H4 (cell line): ENCODE measurements around the gene CNOT3. TPM values are rescaled to one million over a fixed set of nuclear protein-coding genes. Genes with fewer than 3 reads are reported as not detected.
A peak's percentile ranks its signal among the peaks of the same experiment; 100 is the strongest.

Experiments used
- DNase-seq: peaks from one replicate; pipeline ENCODE4 v3.0.0-alpha.2; 2015; ENCODE audit warnings: low spot score
- total RNA-seq: library from RNA; depleted of rRNA; stranded (reverse); fragments of >200 nt; shearing (Covaris generic); gene quantifications from 2 replicates; pipeline ENCODE4 v1.2.3, GENCODE V29; 2014

The CNOT3 gene
- total RNA-seq, 1 experiment from 2014 or later: 27.5 TPM

DNA sequence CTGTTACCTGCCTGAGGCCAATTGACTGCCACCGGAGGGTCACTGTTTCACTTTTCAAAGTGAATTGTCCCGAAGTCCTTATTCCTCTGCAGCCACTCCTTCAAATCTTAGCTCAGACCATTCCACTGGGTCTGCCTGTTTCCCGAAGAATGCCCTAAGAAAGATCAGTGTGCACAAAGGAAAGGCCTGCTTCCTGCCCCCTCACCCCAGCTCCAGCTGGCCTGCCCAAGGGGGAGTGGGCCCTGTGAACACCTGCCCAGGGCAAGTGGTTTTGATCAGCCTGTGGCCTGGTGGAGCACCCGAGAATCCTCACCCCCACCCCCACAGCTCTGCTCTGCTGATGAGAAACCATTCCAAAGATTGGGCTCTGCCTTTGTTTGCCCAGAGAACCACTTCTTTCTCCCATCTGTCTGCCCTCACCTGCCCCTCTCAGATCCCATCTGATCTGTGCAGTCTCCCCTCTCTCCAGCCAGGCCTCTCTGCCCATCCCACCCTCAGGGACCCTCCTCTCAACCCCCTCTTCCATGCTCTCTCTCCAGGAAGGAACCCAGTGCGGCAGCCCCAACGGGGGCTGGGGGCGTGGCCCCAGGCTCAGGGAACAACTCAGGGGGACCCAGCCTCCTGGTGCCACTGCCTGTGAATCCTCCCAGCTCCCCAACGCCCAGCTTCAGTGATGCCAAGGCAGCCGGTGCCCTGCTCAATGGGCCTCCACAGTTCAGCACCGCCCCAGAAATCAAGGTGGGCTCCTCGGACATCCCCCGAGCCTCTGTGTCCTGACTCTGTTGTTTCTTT, 11.7 kb downstream of the CNOT3 start:
- no peak for DNase-seq

DNA sequence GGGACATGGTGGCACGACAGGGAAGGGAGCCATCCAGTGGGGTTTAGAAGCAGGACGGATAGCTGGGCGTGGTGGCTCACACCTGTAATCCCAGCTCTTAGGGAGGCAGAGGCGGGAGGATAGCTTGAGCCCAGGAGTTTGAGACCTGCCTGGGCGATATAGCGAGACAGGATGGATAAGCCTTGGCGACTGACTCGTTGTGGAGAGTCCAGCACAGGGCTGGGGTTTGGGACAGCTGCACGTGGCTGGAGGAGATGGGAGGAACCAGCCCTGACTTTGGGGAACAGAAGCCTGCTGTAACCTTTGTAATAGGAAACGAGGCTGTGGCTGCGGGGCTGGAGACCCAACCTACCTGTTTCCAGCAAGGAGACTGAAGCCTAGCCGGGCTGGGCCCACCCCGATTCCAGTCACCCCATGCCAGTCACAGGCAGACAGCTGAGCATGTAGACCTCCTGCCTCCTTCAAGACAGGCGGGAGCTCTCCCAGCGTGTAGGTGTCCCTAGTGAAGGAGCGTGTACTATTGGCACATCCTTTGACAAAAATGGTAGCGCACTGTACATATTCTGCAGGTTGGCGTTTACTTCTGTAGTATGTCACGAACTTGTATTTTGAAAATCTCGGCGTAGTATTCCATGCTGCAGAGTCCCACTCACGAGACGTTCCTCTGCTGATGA, 13.9 kb downstream of the CNOT3 start:
- no peak for DNase-seq

DNA sequence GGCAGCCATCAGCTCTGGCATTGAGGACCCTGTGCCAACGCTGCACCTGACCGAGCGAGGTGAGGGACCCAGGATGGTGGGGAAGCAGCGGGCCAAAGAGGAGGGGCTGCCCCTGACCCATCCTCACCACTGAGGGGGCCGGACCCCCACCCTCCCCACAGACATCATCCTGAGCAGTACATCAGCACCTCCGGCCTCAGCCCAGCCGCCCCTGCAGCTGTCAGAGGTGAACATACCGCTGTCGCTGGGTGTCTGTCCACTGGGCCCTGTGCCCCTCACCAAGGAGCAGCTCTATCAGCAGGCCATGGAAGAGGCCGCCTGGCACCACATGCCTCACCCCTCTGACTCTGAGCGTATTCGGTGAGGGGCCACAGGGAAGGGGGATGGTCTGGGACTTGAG, 14.7 kb downstream of the CNOT3 start:
- DNase-seq: no peak

DNA sequence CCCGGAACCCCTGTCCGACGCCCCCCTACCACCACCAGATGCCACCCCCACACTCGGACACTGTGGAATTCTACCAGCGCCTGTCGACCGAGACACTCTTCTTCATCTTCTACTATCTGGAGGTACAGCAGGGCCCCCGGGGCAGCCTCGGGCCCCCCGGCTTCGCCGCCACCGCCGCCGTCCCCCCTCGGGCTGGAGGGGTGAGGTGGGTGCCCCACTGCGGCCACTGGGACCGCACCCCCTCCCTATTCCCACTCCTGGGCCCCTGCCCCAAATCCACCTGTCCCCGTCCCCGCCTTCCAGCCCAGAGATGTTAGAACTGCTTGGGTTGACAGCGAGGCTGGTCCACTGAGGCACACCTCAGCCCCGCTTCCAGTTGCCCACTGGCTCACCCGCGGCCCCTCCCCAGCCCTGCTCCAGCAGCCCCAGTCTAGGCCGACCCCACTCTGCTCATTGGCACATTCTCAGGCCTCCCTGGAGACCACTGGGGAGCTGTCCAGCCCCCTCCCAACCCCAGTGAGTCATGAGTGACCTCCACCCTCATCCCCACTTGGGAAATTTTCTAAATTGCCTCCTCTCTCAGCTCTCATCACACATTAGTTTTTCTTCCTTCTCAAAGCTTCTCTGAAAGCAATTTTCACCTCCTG, 15.4 kb downstream of the CNOT3 start:
- no peak for DNase-seq

DNA sequence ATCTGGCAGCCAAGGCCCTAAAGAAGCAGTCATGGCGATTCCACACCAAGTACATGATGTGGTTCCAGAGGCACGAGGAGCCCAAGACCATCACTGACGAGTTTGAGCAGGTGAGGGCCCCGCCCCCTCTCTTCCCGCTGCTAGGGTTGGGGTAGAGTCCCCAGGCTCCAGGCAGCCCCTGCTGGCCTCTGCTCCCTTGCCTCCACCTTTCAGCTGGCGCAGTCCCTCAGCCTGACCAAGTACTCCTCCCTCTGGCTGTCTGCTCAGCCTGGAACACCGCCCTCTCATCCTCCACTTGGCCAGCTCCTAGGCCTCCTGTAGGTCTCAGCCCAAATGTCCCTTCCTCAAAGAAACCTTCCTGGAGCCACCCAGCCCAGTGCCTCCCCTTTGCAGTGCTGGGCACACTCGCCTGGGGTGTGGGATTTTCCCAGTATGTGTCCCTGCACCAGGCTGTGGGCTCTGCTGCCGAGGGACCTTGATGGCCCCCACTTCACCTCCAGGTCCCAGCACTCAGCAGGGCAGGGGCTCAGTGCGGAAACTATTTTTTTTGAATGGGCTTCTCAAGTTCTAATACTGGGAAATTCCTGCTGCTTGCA, 16.3 kb downstream of the CNOT3 start:
- no peak for DNase-seq

DNA sequence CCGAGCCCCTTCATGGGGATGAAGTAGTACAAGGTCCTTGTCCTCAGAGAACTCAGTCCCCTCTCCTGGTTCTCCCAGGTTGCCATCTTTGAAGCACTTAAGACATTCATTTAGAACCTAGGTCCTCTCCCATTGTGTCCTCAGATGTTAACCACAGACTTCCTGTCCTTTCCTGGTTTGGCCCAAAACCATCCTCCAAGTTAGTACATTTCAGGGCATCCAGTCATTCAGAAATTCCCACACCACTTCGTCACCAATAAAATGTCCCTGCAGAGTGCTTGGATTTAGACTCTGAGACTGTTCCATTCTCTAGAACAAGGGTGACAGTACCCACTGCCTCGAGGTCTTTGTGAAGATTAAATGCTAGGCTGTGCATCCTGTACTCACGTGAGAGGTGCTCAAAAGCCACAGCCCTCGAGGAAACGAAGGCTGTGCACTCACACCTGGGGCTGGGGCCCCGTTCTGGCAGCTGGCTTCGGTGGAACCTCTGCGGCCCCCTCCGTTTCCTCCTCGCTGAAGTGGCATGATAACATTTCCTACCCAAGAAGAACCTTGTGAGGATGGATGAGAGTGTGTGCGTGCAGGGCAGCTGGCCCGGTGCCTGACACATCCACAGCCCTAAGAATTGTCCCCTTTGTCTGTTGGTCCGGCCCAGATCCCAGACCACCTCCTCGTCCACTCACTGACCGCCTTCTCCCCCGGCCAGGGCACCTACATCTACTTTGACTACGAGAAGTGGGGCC, 17.2 kb downstream of the CNOT3 start:
- no peak for DNase-seq

DNA sequence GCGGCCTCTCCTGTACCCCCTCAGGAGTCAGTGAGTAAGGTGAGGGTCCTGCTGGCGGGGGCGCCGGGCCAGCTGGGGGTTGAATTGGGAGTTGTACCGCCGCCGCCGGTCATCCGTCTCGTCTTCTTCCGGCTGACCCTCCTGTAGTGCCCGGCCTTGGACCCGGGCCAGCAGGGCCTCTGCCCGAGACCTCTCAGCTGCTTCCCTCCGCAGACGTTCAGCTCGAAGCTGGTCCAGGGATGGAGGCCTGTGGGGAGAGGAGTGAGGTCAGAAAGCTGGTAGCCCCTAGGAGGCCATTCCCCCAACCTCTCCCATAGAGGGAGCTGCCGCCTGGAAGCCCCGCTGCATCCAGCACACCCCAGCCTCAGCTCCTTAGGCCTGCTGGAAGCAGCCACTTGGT, 18.1 kb downstream of the CNOT3 start:
- no peak for DNase-seq

DNA sequence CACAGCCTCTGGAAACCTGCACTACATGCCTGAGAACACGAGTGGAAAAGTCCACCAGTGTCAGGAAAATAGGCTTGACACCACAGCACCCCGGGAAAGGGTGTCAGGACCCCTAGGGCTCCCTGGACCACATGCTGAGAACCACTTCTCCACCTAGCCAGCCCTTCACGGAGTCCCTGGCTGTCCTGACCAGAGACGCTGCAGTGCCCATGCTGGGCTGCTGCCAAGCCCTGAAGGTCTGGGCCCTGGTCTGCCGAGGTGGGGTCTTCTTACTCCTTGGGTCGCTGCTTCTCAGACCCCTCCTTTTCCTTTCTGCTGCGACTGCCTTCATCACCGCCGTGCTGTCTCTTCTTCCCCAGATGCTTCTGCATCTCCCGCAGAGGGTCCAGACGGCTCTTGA, 18.9 kb downstream of the CNOT3 start:
- DNase-seq: no peak

DNA sequence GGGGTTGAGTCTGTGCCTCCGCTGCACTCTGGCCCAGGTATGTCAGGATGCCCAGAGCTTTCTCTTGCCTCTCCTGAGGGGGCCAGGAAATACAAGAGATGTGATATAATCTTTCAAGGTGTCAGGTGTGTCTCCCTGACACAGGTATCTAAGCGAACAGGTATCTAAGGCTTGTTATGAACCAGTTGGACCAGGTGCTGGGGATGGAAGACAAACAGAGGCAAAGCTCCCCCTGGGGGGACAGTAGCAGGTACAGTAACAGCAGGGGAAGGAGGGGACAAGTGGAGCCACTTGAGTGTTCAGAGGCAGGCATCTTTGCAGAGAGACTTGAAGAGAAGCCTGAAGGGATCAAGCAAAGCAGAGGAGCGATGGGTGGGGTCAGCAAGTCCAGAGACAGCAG, 19.4 kb downstream of the CNOT3 start:
- DNase-seq: no peak

DNA sequence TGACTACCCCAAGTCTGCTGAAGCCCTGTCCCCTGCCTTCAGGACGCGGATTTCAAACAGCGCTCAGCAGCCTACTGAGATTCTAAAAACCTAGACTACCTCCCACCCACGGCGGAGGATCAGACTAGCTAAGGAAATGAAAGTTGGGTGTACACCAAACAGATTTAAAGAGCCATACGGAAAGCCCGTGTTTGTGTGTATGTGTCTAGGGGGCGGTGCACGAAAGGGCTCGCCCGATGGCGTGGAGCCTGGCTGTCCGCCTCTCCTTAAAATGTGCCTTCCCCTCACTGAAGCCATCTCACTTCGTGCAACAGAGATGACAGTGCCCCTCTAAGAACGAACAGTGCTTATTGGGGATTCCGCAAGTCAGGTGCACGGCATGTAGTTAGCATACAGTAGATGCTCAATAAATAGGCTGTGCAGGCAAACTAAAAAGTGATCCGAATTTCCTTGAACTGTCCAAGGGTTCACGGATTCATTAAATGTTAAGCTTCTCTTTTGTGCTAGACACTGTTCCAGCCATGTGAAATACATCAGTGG, 21.3 kb downstream of the CNOT3 start:
- no peak for DNase-seq

DNA sequence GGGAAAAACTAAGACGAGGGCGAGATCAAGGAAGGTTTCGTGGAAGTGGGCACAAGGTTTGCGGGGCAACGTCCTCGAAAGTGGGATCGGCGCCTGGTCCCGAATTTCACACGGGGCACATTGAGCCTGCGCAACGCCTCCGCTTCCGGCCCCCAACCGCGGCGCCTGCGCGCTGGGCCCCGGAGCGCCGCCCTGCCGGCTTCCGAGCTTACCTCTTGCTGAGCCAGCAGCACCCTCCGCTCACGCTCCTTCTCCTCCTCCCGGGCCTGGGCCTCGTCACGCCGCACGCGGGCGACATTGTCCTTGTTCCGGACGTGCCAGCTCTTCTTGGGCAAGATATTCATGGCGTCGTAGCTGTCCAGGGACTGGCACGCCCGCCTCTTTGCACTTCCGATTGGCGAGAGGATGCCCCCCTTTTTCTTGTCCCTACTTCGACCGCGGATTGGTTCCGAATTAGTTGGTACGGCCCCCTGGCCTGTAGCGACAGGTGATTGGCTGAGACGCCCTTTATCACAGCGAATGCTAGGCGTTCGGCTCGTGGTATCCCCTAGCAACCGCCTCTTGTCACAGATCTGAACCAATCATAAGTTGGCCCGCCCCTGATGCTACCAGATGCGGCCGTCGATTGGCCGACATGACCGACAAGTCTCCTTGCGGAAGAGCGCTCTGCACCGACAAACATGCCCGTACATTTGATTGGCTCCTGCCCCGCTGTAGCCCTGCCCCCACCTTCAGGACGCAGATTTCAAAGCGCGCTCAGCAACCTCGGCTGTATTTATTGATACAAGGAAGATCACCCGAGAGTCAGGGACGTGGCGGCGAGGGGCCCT, 22.0 kb downstream of the CNOT3 start, which contains the start of gene LENG1:
LENG1 (minus strand) TSS at position 370 of the 830 bp plus-strand sequence; CDS start at position 344, 26 bp downstream.
- DNase-seq: peak; percentile 100

DNA sequence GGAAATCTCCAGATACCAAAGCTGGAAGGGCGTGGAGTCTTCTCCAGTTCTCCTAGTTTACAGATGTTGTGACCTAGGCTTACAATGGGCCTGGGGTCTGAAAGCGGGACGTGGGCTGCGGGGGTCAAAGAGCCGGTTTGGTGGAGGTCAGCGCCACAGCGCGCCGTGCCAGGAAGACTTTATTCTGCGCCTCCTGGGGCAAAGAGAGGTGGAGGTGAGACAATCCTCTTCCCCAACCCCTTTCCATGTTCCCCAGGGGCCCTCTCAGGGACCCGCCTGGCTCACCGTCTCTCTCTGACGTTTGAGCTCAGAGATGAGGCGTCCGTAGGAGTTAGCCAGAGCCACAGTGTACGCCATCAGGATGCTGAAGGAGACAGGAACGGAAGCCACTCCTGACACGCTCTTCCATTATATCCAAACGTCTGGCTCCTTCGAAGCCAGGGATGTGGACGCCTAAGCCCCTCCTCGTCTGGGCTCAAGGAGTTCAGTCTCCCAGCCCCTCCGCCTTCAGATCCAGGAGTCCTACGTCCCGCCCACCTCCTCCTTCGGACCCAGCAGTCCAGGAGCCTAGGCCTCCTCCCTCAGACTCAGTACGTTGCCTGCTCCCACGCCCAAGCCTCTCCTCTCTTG, 22.7 kb downstream of the CNOT3 start:
- DNase-seq: no peak

DNA sequence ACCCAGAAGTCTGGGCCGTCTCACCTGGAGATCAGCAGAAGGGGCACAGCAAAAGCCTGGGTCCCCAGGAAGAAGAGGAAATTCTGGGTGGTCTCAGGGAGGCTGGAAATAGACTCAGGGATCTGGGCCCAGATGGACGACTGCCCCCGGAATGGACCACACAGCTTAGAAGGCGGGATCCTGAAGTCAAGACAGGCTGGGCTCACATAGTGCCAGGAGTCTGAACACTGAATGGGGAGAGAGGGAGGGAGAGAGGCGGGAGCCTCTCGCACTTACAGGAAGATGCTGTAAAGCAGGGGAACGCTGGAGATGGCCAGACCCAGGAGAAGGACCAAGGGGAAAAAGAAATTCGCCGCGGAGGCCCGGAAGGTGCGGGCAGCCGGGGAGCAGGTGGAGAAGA, 23.3 kb downstream of the CNOT3 start:
- no peak for DNase-seq

DNA sequence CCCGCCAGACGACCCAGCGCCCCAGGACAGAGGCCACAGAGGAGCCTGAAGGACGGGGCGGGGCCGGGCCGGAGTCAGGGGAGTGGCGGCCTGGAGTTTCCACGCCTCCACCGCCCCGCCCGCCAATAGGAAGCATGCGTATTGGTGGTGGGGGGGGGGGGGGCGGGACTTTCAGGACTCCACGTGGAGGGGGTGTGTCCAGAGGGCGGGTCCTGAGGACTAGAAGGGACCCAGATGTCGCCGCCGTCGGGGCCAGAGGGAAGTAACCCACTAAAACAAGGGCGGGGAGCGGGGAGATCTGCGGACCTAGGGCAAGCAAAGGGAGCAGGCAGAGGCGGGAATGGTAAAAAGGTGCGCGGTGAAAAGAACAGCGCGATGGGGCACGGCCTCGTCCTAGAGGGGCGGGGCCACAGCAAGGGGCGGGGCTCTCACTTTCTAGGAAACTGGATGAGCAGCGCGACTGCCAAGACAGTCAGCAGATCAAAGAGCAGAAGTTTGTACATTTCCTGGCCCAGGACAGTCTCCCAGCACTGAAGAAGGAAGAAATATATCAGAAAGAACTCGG, 24.8 kb downstream of the CNOT3 start:
- no peak for DNase-seq

DNA sequence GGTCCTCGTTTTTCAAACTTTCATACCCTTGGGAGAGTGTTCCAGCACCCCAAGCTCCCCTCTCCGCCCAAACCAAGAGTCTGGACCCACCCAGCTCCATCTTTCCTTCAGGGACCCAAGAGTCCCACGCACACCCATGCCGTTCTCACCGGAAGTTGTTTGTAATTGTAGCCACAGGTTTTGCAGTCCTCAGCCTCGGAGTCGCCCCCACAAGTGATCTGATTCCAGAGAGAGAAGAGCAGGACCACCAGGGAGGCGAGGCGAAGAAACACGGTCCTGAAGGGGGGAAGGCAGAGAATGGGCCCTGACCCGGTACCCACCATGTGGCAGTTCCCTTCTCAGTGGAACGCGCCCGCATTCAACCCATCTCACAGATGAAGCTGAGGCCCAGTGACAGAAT, 25.3 kb downstream of the CNOT3 start:
- no peak for DNase-seq

DNA sequence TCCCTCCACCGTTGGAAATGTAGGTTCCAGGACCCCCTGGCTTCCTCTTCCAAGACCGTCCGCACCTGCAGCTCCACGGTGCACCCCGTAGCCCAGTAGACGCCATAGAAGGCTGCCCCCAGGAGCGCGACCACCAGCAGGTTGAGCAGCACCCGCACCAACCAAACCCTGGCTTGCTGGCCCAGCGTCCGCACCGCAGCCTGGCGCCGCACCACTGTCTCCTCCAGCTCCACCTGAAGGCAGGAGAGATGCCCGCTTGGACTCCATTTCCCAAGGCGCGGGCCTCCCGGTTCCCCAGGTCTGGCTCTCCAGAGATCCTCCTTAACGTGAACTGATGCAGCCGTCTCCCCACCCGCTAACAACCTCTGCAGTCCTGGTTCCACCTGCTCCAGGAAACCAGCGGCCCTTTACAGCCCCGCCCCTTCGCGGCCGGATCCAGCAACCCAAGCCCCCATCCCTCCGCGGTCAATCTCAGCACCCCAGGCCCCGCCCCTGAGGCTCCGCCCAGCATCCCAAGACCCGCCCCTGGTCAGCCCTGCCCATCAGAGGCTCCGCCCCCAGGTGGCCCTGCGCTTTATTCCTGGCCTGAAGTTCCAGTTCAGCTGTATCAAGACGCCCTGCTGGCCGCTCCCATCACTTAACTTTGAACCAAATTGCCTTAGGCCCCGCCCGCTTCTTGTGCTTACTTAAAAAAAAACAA, 27.0 kb downstream of the CNOT3 start:
- no peak for DNase-seq

DNA sequence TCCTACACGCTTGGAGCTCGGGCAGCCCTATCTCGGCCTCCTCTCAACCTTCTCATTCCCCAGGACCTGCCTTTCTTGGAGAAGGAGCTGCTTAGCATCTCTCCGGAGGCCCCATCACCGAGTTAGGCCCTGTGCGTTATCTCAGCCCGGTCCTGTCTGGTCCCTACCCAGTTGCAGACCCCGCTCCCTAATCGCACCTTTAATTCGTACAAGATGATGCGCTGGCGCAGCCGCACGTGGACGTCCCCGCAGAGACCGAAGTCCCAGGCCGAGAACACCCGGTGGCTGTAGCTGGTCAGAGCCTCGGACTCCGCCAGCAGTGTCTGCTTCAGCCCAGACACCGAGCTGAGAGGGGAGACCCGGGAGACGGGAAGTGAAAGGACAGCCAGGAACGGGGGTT, 27.7 kb downstream of the CNOT3 start:
- DNase-seq: no peak

DNA sequence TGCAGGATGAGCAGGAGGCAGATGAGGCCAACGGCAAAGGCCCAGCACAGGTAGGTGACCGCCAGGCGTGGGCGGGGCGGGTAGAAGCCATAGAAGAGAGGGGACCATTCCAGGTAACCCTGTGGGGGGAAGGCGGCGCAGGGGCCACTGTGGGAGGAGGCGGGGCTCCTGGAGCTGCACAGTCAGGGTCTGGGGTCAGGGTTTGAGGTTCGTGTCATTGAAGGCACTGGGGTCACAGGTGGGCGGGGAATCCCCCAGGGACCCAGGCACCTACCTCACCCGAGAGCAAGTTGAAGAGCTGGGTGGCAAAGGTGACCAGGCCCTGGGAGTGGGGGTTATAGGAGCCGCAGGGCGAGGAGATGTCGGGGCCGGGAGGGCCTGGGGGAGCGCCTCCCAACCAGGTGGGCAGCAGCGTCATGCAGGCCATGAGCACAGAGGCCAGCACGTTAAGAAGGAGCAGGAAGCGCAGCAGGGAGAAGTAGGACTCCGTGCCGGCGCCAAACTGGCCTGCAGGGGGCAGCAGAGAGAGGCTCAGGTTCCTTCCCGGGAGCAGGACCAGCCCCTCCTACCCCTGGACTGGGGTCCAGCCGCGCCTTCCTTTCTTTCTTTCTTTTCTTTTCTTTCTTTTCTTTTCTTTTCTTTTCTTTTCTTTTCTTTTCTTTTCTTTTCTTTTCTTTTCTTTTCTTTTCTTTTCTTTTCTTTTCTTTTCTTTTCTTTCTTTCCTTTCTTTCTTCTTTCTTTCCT, 30.8 kb downstream of the CNOT3 start:
- peak; percentile 91 for DNase-seq
